ENCODE results near the gene CAPN1. TPM values are rescaled to one million over a fixed set of nuclear protein-coding genes. Genes with fewer than 3 reads are reported as not detected.
A peak's percentile ranks its signal among the peaks of the same experiment; 100 is the strongest.

CAPN1 gene
- total and polyA plus RNA-seq, 2 donors (not counting 1 experiment from before 2014, with no cell fraction given): 192 to 202 TPM

DNA sequence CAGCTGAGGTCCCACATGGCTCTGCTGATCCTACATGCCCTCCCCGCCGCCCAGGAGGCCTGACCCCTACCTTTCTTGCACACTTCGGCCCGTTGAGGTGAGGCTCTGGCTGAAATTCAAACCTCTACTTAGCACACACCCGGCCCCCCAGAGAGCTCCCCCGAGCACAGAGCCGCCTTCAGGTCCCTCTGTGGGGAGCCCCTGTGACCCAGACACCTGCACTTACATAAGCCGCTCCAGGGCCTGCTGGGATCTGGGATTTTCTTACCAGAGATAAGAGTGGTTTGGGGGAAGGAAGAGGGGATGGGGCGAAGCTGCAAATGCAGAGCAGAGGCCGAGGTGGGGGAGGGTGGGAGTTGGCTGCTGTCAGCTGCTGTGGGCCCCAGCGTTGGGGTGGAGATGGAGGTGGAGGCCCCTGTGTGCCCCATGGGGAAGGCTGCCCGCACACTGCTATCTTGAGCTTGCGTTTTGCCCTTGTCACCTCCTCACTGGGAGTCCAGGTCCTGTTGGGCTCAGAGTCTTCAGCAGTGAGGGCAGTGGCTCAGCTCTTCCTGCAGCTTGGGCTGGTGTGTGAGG lies 30.6 kb downstream of the CAPN1 start:
- H3K36me3 ChIP-seq (replicated peaks in 1 of 2; ENCODE audit: control extremely low read depth in 1 of 2, control insufficient read depth in 1 of 2, extremely low read depth in 1 of 2, insufficient read depth in 2 of 2, low read length in 1 of 2): peaks cover 0 to 43% of the 10 kb centered on the region in 2 experiments
- H3K4me1 Mint-ChIP-seq: peaks cover 7% of the 10 kb centered on the region
- no peaks in the 10 kb centered on the region for H3K27me3 ChIP-seq (replicated peaks in 1 of 4; ENCODE audit: control extremely low read depth in 1 of 4, control insufficient read depth in 3 of 4, insufficient read depth in 4 of 4, low read length in 3 of 4)
- no peaks in the 10 kb centered on the region for H3K27me3 Mint-ChIP-seq
- H3K4me3 ChIP-seq (ENCODE audit: control extremely low read depth in 1 of 5, extremely low read depth in 1 of 5, insufficient read depth in 1 of 5, low read depth in 2 of 5, low read length in 4 of 5): no peak overlapping the region
- POLR2A ChIA-PET: no interaction called here
- H4K20me1 ChIP-seq (ENCODE audit: control insufficient read depth, insufficient read depth, low read length, poor library complexity, severe bottlenecking): no peaks in the 10 kb centered on the region
- H3K9me3 Mint-ChIP-seq (ENCODE audit: insufficient read depth): no peaks in the 10 kb centered on the region
- ATAC-seq (ENCODE audit: low read depth) (no peak), DNase-seq (no peak)
- no peak overlapping the region for H3K9ac ChIP-seq (ENCODE audit: low read length)
- no peak overlapping the region for H2AFZ ChIP-seq (ENCODE audit: insufficient read depth, low read depth, low read length, poor library complexity, severe bottlenecking)
- H3K4me2 ChIP-seq (replicated peaks; ENCODE audit: low read depth, low read length, poor library complexity, severe bottlenecking): no peak overlapping the region
- H3K79me2 ChIP-seq (ENCODE audit: control insufficient read depth, insufficient read depth, low read length): no peaks in the 10 kb centered on the region
- peaks cover 8 to 13% of the 10 kb centered on the region in 2 donors for H3K4me1 ChIP-seq (ENCODE audit: control insufficient read depth in 2 of 2, insufficient read depth in 2 of 2, low read length in 2 of 2)
- CTCF ChIA-PET: interaction anchor here (0.6 to 1.0 kb wide), 2 partner anchors 102 to 573 kb away, joined by 3 to 4 read pairs; partner anchors contain the start of gene CDC42EP2
- 27% methylated on average over 11 of the region's 13 CpGs for WGBS (ENCODE audit: insufficient coverage)
- TF ChIP-seq EZH2 (IDR thresholded peaks at IDR 0.05; ENCODE audit: borderline replicate concordance, insufficient read depth, low read depth, low read length, poor library complexity, severe bottlenecking): no peak
- TF ChIP-seq, protein P1, sequence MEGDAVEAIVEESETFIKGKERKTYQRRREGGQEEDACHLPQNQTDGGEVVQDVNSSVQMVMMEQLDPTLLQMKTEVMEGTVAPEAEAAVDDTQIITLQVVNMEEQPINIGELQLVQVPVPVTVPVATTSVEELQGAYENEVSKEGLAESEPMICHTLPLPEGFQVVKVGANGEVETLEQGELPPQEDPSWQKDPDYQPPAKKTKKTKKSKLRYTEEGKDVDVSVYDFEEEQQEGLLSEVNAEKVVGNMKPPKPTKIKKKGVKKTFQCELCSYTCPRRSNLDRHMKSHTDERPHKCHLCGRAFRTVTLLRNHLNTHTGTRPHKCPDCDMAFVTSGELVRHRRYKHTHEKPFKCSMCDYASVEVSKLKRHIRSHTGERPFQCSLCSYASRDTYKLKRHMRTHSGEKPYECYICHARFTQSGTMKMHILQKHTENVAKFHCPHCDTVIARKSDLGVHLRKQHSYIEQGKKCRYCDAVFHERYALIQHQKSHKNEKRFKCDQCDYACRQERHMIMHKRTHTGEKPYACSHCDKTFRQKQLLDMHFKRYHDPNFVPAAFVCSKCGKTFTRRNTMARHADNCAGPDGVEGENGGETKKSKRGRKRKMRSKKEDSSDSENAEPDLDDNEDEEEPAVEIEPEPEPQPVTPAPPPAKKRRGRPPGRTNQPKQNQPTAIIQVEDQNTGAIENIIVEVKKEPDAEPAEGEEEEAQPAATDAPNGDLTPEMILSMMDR (IDR thresholded peaks at IDR 0.05): no peak
- no peak overlapping the region for H3K27ac ChIP-seq (ENCODE audit: low read length in 2 of 2)
- H3K9me3 ChIP-seq (ENCODE audit: control extremely low read depth in 1 of 3, control insufficient read depth in 2 of 3, insufficient read depth in 1 of 3, low read length in 2 of 3): no peaks in the 10 kb centered on the region
- intact Hi-C loops (cut with micrococcal nuclease): no loop called here
- H3K27ac Mint-ChIP-seq: no peak overlapping the region
- H3K4me3 Mint-ChIP-seq: no peak overlapping the region

DNA sequence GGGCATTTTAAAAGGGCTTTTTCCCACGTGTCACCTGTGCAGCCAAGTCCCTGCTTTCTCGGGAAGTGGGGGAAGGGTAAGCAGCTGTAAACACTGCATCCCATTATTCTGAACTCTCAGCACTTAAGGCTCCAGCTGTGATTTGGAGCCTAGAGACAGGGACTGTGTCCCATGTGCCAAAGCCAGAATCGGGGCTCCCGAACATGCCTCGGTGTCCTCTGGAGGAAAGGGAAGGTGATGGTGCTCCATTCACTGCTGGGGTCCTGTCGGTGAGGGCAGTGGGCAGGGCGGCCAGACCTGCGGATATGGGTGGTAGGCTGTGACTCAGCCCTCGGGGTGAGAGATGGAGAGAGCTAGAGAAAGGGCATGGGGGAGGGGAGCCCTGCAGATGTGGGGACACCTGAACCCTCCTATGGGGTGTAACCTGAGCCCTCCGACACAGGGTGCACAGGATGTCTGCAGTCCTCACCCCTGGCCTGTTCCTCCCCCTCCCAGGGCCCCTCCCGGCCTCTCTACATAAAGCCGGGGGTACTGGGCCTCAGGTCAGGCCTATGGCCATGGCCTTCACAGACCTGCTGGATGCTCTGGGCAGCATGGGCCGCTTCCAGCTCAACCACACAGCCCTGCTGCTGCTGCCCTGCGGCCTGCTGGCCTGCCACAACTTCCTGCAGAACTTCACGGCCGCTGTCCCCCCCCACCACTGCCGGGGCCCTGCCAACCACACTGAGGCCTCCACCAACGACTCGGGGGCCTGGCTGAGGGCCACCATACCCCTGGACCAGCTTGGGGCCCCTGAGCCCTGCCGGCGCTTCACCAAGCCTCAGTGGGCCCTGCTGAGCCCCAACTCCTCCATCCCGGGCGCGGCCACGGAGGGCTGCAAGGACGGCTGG lies 31.8 kb downstream of the CAPN1 start:
- Histone ChIP-seq H3K4me2 (replicated peaks; ENCODE audit: low read depth, low read length, poor library complexity, severe bottlenecking) (peak overlapping the region; percentile 64), H3K9me3 (ENCODE audit: control extremely low read depth in 1 of 3, control insufficient read depth in 2 of 3, insufficient read depth in 1 of 3, low read length in 2 of 3) (no peaks in the 10 kb centered on the region), H3K27ac (ENCODE audit: low read length in 2 of 2) (no peak overlapping the region), H3K27me3 (replicated peaks in 1 of 4; ENCODE audit: control extremely low read depth in 1 of 4, control insufficient read depth in 3 of 4, insufficient read depth in 4 of 4, low read length in 3 of 4) (no peaks in the 10 kb centered on the region), H3K9ac (ENCODE audit: low read length) (peak overlapping the region; percentile 22), H3K4me1 (ENCODE audit: control insufficient read depth in 2 of 2, insufficient read depth in 2 of 2, low read length in 2 of 2) (peaks cover 8 to 13% of the 10 kb centered on the region in 2 donors), H3K36me3 (replicated peaks in 1 of 2; ENCODE audit: control extremely low read depth in 1 of 2, control insufficient read depth in 1 of 2, extremely low read depth in 1 of 2, insufficient read depth in 2 of 2, low read length in 1 of 2) (peaks cover 0 to 34% of the 10 kb centered on the region in 2 experiments), H3K79me2 (ENCODE audit: control insufficient read depth, insufficient read depth, low read length) (no peaks in the 10 kb centered on the region), H4K20me1 (ENCODE audit: control insufficient read depth, insufficient read depth, low read length, poor library complexity, severe bottlenecking) (no peaks in the 10 kb centered on the region), H2AFZ (ENCODE audit: insufficient read depth, low read depth, low read length, poor library complexity, severe bottlenecking) (peak overlapping the region; percentile 44), H3K4me3 (ENCODE audit: control extremely low read depth in 1 of 5, extremely low read depth in 1 of 5, insufficient read depth in 1 of 5, low read depth in 2 of 5, low read length in 4 of 5) (peak overlapping the region in 1 of 5 experiments; percentile 9)
- POLR2A ChIA-PET: no interaction called here
- H3K4me1 Mint-ChIP-seq: peaks cover 7% of the 10 kb centered on the region
- WGBS (ENCODE audit: insufficient coverage): 26% methylated on average over 23 of the region's 26 CpGs
- no peaks in the 10 kb centered on the region for H3K27me3 Mint-ChIP-seq
- CTCF ChIA-PET: no interaction called here
- H3K9me3 Mint-ChIP-seq (ENCODE audit: insufficient read depth): no peaks in the 10 kb centered on the region
- intact Hi-C loops (cut with micrococcal nuclease): no loop called here
- TF ChIP-seq, protein P1 (IDR thresholded peaks at IDR 0.05): no peak
- no peak for TF ChIP-seq EZH2 (IDR thresholded peaks at IDR 0.05; ENCODE audit: borderline replicate concordance, insufficient read depth, low read depth, low read length, poor library complexity, severe bottlenecking)
- no peak overlapping the region for H3K4me3 Mint-ChIP-seq
- H3K27ac Mint-ChIP-seq: peak overlapping the region; percentile 71
- ATAC-seq (ENCODE audit: low read depth): no peak
- peak; percentile 26 for DNase-seq
